Measurements from ENCODE around the gene DNAH6. TPM values are rescaled to one million over a fixed set of nuclear protein-coding genes. Genes with fewer than 3 reads are reported as not detected.

The DNAH6 gene
- total RNA-seq, 1 donor from 2014 or later = not detected

GRCh38 chr2:84619794-84620371 lies 103.6 kb downstream of the DNAH6 start:
- DNase-seq (ENCODE audit: extremely low spot score, unreplicated experiment) = no peak
- TF ChIP-seq CTCF (IDR thresholded peaks at IDR 0.05) = no peak
- Mint-ChIP-seq H3K9me3 (ENCODE audit: unreplicated experiment) (no peaks in the 10 kb centered on the region), H3K4me3 (ENCODE audit: unreplicated experiment) (no peak overlapping the region), H3K4me1 (ENCODE audit: unreplicated experiment) (no peaks in the 10 kb centered on the region), H3K27me3 (ENCODE audit: unreplicated experiment) (peaks cover 12% of the 10 kb centered on the region), H3K36me3 (ENCODE audit: unreplicated experiment) (no peaks in the 10 kb centered on the region), H3K27ac (ENCODE audit: unreplicated experiment) (no peak overlapping the region)

DNA sequence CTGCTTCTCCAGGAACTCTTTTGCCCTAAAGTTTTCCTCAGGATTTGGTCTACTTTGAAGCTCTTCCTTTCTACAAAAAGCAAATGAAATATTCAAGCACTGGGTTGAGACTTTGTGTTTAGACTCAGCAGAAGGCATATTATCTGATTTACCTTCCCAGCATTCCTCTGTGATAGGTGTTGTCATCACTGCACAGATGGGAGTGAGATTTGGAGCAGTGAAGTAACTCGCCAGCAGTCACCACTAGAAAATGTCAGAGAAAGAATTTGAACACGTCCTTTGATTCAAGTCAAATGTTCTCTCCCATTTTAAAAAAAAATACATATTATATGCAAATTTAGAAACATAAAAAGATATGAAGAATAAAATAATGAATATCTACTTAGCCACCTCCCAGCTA lies 112.2 kb downstream of the DNAH6 start:
- no peak for DNase-seq (ENCODE audit: extremely low spot score, unreplicated experiment)
- Mint-ChIP-seq H3K27ac (ENCODE audit: unreplicated experiment) (no peak overlapping the region), H3K4me3 (ENCODE audit: unreplicated experiment) (no peak overlapping the region), H3K4me1 (ENCODE audit: unreplicated experiment) (no peaks in the 10 kb centered on the region), H3K9me3 (ENCODE audit: unreplicated experiment) (no peaks in the 10 kb centered on the region), H3K27me3 (ENCODE audit: unreplicated experiment) (peaks cover 38% of the 10 kb centered on the region), H3K36me3 (ENCODE audit: unreplicated experiment) (no peaks in the 10 kb centered on the region)
- no peak for TF ChIP-seq CTCF (IDR thresholded peaks at IDR 0.05)

DNA sequence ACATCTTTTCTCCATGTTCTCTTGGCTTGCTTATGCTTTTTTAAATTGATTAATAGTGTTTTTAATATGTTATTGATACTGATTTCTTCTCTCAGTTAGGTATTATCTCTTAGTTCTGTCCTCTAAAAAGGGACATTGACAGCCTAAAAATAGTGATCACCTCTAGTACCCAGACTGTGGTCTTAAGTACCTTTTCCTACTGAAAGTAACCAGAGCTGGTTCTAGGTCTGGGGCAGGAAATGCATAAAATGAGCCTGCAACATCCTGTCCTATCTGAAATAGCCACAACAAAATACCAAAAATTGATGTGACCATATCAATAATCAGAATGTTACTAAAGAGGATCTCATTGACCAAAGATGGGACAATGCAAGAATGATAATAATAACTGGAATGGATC lies 113.3 kb downstream of the DNAH6 start:
- Mint-ChIP-seq H3K4me1 (ENCODE audit: unreplicated experiment) (no peaks in the 10 kb centered on the region), H3K27me3 (ENCODE audit: unreplicated experiment) (peaks cover 38% of the 10 kb centered on the region), H3K9me3 (ENCODE audit: unreplicated experiment) (no peaks in the 10 kb centered on the region), H3K27ac (ENCODE audit: unreplicated experiment) (no peak overlapping the region), H3K36me3 (ENCODE audit: unreplicated experiment) (no peaks in the 10 kb centered on the region), H3K4me3 (ENCODE audit: unreplicated experiment) (no peak overlapping the region)
- no peak for DNase-seq (ENCODE audit: extremely low spot score, unreplicated experiment)
- TF ChIP-seq CTCF (IDR thresholded peaks at IDR 0.05) = no peak

- Mint-ChIP-seq H3K27me3 (ENCODE audit: unreplicated experiment) (peaks cover 32% of the 10 kb centered on the region), H3K27ac (ENCODE audit: unreplicated experiment) (no peak overlapping the region), H3K4me3 (ENCODE audit: unreplicated experiment) (no peak overlapping the region), H3K4me1 (ENCODE audit: unreplicated experiment) (no peaks in the 10 kb centered on the region), H3K36me3 (ENCODE audit: unreplicated experiment) (no peaks in the 10 kb centered on the region), H3K9me3 (ENCODE audit: unreplicated experiment) (no peaks in the 10 kb centered on the region)
- TF ChIP-seq CTCF (IDR thresholded peaks at IDR 0.05) = peak; percentile 57
- no peak for DNase-seq (ENCODE audit: extremely low spot score, unreplicated experiment)
Observed at GRCh38 chr2:84631047-84631446, 114.7 kb downstream of the DNAH6 start.

DNA sequence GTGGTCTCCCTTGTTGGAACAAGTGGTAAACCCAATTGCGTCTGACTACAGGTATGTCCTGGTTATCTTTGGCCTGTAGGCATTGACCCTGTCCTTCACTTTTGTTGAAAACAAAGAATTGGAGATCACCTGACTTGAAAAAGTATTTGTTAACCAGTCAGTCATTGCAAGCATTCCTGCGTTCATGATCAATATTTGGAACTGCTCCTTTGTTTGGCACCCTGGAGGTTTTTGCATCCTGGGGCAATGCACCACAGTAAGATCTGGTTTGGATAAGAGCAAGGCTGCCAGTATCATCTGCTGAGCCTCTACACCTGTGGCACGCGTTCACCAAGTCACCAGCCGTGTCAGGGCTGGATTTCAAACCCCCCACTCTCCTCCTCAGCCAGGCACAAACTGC lies 115.7 kb downstream of the DNAH6 start:
- Mint-ChIP-seq H3K27ac (ENCODE audit: unreplicated experiment) (no peak overlapping the region), H3K4me3 (ENCODE audit: unreplicated experiment) (no peak overlapping the region), H3K27me3 (ENCODE audit: unreplicated experiment) (peaks cover 38% of the 10 kb centered on the region), H3K4me1 (ENCODE audit: unreplicated experiment) (no peaks in the 10 kb centered on the region), H3K36me3 (ENCODE audit: unreplicated experiment) (no peaks in the 10 kb centered on the region), H3K9me3 (ENCODE audit: unreplicated experiment) (no peaks in the 10 kb centered on the region)
- TF ChIP-seq CTCF (IDR thresholded peaks at IDR 0.05) = no peak
- no peak for DNase-seq (ENCODE audit: extremely low spot score, unreplicated experiment)
